SK-N-MC (cell line): ENCODE results near the gene LSP1.

Experiments
- DNase-seq: peaks from one replicate; pipeline ENCODE4 v3.0.0-alpha.2; 2011; ENCODE audit warnings: low read depth, low spot score
- H3K27ac ChIP-seq: fragments of 200-600 bp; sonication (generic); 2 replicates; pipeline ENCODE4 v1.5.1; 2016; ENCODE audit warnings: mixed run types
- H3K36me3 ChIP-seq: fragments of 200-600 bp; sonication (generic); 2 replicates; pipeline ENCODE4 v1.6.1; 2017; ENCODE audit warnings: antibody characterized with exemption, low read length, mixed read lengths; ENCODE audit not compliant: insufficient read depth
- H3K4me3 ChIP-seq: fragments of 200-600 bp; sonication (generic); 2 replicates; pipeline ENCODE4 v1.5.1; 2016
- H3K9ac ChIP-seq: fragments of 200-600 bp; sonication (generic); 2 replicates; pipeline ENCODE4 v1.8.0; 2017; ENCODE audit warnings: mixed run types, mixed read lengths; ENCODE audit not compliant: insufficient read length
- H3K9me3 ChIP-seq: fragments of 200-600 bp; sonication (generic); 2 replicates; pipeline ENCODE4 v1.6.1; 2017; ENCODE audit warnings: low read depth, mild to moderate bottlenecking, antibody characterized with exemption, low read length, moderate library complexity, mixed read lengths
- EZH2 ChIP-seq: fragments of 200-600 bp; sonication (generic); IDR thresholded peaks from one replicate; pipeline ENCODE4 v1.6.1; 2017; ENCODE audit warnings: antibody characterized with exemption
- FOXP2 ChIP-seq: optimal IDR thresholded peaks from 2 replicates; pipeline ENCODE3; 2011; ENCODE audit warnings: mild to moderate bottlenecking, moderate library complexity; ENCODE audit not compliant: insufficient read depth; ENCODE audit errors: extremely low read length, control extremely low read depth
- POLR2AphosphoS5 ChIP-seq: IDR thresholded peaks from 2 replicates; pipeline ENCODE4 v1.6.1; 2012; ENCODE audit warnings: mild to moderate bottlenecking, low read depth, low read length, borderline replicate concordance

LSP1 gene

DNA sequence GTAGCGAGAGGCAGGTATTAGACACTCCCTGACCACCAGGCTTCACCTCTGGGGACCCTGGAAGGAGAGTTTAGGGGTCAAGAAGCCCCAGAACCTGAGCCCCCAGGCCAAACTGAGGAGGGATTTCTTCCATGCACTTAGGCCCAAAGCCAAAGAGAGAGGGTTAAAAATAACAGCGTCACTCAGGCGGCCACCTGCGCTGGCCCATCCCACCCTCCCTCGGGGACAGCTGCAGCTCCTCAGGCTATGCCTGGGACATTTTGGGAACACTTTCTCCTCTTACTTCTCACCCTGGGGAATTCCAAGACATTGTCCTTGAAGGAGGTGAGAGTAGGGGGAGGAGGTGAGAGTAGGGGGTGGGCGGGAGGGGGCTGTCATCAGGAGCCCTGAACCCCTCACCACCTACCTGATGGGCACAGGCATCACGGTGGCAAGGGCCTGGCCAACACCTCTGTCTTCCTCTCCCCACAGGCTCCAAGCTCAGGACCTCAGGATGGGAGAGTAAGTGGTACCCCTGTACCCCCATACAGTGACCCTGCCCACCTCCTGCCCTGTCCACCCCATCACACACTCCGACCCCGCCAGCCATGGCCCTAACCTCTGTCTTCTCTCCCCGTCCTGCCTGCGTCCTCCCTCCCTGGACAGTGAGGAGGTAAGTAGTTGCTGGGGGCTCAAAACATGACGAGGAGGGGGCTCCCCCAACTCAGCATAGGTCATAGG lies 13.5 kb upstream of the LSP1 start:
- Histone ChIP-seq H3K4me3 (no peak overlapping the region), H3K9me3 (no peaks in the 10 kb centered on the region), H3K9ac (no peak overlapping the region), H3K27ac (no peak overlapping the region), H3K36me3 (no peaks in the 10 kb centered on the region)
- no peak for DNase-seq
- TF ChIP-seq POLR2AphosphoS5 (no peak), EZH2 (no peak), FOXP2 (no peak)

DNA sequence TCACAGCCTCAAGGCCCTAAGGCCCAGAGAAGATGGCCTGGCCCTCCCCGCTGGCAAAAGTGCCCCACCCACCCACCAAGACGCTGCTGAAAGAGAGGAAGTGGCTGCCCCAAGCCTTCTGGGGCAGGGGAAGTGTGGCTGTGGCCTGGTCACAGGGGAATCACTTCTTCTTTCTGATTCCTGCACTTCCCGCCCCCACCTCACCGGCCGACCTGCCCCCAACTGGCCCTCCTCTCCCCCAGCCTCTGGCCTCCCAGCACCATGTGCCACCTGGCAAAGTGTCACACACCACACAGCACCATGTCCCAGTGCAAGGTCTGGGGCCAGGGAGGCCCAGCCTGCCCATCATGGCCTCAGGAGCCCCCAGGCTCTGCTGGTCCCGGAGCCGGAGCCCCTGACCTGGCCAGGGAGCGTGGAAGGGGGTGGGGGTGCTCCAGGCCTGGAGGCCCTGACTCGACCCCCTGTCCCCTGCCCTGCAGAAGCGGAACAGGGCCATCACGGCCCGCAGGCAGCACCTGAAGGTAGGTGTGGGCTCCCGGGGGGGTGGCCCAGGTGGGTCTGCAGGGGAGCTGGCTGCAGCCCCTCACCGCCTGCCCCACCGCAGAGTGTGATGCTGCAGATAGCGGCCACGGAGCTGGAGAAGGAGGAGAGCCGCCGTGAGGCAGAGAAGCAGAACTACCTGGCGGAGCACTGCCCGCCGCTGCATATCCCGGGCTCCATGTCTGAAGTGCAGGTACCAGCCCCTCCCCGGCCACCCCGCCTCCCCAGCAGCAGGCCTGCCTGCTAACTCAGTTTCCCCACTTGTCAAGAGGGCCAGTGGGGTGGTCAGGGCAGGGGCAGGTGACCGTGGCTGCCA lies 12.7 kb upstream of the LSP1 start:
- no peak for DNase-seq
- Histone ChIP-seq H3K9me3 (no peaks in the 10 kb centered on the region), H3K4me3 (no peak overlapping the region), H3K36me3 (no peaks in the 10 kb centered on the region), H3K27ac (no peak overlapping the region), H3K9ac (no peak overlapping the region)
- TF ChIP-seq POLR2AphosphoS5 (no peak), FOXP2 (no peak), EZH2 (no peak)

DNA sequence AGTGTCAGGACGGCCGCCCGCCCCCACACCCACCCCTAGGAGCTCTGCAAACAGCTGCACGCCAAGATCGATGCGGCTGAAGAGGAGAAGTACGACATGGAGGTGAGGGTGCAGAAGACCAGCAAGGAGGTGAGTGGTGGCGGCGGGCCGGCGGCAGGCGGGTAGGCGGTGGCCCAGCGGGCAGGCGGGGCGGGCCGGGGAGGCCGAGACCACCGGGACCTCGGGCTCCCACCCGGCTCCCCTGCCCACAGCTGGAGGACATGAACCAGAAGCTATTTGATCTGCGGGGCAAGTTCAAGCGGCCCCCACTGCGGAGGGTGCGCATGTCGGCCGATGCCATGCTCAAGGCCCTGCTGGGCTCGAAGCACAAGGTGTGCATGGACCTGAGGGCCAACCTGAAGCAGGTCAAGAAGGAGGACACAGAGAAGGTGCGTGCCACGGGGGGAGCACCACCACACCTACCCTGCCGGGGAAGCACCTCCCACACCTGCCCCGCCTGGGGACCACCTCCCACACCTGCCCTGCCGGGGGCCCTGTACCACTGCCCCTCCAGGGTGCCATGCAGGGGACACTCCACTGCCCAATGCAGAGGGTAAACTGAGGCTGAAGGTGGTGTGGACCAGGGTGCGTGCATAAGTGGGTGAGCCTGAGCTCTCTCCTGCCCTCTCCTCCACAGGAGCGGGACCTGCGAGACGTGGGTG lies 12.0 kb upstream of the LSP1 start:
- H3K36me3 ChIP-seq = no peaks in the 10 kb centered on the region
- no peak overlapping the region for H3K9ac ChIP-seq
- no peak overlapping the region for H3K27ac ChIP-seq
- TF ChIP-seq POLR2AphosphoS5 = no peak
- no peak for TF ChIP-seq FOXP2
- no peak overlapping the region for H3K4me3 ChIP-seq
- no peak for DNase-seq
- no peaks in the 10 kb centered on the region for H3K9me3 ChIP-seq

DNA sequence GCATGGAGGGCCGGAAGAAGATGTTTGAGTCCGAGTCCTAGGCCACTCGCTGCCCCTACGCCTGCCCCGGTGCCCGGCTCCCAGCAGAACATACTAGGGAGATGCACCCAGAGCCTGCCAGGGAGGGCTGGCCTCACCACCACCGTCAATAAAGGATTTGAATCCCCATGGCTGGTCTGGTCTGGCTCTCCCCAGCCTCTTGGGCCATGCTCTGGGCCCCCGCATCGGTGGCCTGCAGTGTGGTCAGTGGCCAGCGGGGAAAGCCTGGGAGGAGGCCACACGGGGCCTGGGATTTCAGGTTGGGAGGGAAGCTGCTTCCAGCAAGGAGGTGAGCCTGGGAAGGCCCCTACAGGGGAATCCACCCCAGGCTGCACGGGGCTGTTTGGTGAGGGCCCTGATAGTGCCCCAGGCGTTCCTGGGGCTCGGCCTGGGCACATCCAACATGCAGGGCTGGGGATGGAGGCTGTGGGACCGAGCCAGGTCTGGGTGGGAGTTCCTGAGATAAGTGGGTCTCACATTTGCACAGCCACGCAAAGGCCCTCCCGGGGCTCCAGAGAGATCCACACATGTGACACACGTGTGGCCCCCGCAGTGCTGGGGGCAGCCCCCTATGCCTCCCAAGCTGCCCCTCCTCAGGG lies 11.3 kb upstream of the LSP1 start:
- TF ChIP-seq FOXP2 (no peak), EZH2 (no peak), POLR2AphosphoS5 (no peak)

DNA sequence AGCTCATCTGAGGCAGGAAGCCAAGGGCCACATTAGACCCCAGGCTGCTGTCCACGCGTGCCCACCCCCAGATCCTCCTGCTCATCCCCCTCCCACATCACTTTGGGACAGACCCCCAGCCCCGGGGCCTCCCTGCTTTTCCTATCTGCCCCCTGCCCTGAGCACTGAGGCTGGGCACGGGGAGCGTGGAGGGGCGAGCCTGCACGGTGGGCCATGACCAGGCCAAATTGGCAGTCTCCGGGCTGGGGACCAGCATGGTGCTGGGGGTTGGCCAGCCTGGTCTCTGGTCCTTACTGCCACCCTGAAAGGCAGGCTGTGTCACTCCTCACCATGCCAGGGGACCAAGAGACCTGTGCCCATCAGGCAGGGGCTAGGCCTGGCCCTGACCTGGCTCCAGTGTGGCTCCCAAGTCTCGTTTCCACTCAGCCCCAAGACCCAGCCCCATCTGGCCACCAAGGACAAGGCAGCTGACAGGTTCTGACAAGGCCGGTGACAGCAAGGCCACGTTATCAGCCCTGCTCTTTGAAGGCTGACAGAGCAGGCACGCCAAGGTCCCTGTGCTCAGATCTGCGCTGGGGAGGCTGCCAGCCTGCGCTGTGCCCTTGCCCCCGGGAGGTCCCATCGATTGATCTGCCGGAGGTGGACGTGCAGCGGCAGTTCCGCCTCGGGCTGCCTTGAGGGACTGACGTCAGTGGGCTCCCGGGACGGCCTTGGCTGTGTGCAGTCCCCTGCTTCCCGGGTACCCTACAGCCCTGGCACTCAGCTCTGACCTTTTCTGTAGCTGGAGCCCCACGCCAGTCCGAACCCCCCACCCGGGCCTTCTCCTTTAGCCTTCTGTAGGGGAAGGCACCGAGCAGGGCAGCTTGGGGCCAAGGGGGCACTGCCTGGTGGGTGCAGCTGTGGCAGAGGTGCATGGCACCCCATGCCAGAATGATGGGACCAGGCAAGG lies 10.5 kb upstream of the LSP1 start:
- Histone ChIP-seq H3K4me3 (no peak overlapping the region), H3K9ac (no peak overlapping the region), H3K27ac (no peak overlapping the region), H3K36me3 (no peaks in the 10 kb centered on the region), H3K9me3 (no peaks in the 10 kb centered on the region)
- DNase-seq = no peak
- no peak for TF ChIP-seq POLR2AphosphoS5
- TF ChIP-seq FOXP2 = no peak
- no peak for TF ChIP-seq EZH2

More for the DNA sequence above, 11.3 kb upstream of the LSP1 start:
- no peaks in the 10 kb centered on the region for H3K36me3 ChIP-seq
- no peaks in the 10 kb centered on the region for H3K9me3 ChIP-seq
- DNase-seq = no peak
- H3K27ac ChIP-seq = no peak overlapping the region
- no peak overlapping the region for H3K9ac ChIP-seq
- H3K4me3 ChIP-seq = no peak overlapping the region

DNA sequence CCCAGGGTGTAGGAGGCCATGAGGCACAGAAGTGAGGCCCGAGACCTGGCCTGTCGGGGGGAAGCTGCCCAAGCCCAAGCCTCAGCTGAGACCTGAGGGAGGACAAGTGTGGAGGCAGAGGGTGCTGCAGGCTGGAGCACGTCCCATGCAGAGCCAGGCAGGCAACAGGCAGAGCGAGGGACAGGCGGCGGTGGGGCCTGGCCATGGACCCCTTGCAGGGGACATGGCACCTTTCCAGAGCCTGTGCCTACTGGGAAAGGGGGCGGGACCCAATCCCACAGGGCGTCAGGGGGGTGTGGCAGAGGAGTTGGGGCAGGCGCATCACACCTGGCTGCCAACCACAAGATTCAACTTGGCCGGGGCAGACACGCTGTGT lies 9.8 kb upstream of the LSP1 start:
- H3K4me3 ChIP-seq = no peak overlapping the region
- no peak overlapping the region for H3K9ac ChIP-seq
- TF ChIP-seq FOXP2 = no peak
- no peak for TF ChIP-seq POLR2AphosphoS5
- TF ChIP-seq EZH2 = no peak
- H3K27ac ChIP-seq = no peak overlapping the region
- H3K36me3 ChIP-seq = no peaks in the 10 kb centered on the region
- H3K9me3 ChIP-seq = no peaks in the 10 kb centered on the region
- DNase-seq = no peak

DNA sequence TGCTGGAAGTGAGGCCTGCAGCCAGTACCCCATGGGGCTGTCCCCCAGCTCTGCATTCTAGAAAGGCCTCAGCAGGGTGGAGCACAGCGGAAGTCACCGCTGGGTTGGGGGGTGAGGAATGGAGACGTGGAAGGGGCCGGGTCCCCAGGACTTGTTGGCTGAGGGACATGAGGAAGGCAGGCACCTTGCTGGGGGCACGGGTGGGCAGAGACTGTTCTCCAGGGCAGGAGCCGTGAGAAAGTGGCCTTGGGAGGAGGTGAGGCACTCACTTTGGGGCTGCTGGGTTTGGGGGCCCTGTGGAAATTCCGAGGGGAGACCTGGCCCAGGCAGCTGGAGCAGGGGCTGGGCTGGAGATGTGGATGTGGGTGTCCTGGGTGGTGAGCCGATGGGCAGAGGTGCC lies 9.1 kb upstream of the LSP1 start:
- H3K27ac ChIP-seq = no peak overlapping the region
- no peaks in the 10 kb centered on the region for H3K36me3 ChIP-seq
- no peak overlapping the region for H3K9ac ChIP-seq
- TF ChIP-seq POLR2AphosphoS5 = no peak
- TF ChIP-seq EZH2 = no peak
- no peak for TF ChIP-seq FOXP2
- no peaks in the 10 kb centered on the region for H3K9me3 ChIP-seq
- H3K4me3 ChIP-seq = no peak overlapping the region
- no peak for DNase-seq
